GM12875 (cell line): ENCODE data around the gene EMILIN1.

Source experiments
- H3K4me3 ChIP-seq: one replicate; pipeline ENCODE4 v1.5.1; 2011; ENCODE audit warnings: low read depth, low read length, control low read depth
- TF ChIP-seq, protein P1 (sequence below): IDR thresholded peaks from 2 replicates; pipeline ENCODE4 v1.5.1; 2011; ENCODE audit warnings: low read depth, mild to moderate bottlenecking, control low read depth, inconsistent platforms, low read length, moderate library complexity, borderline replicate concordance; ENCODE audit not compliant: insufficient read depth

EMILIN1 gene

DNA sequence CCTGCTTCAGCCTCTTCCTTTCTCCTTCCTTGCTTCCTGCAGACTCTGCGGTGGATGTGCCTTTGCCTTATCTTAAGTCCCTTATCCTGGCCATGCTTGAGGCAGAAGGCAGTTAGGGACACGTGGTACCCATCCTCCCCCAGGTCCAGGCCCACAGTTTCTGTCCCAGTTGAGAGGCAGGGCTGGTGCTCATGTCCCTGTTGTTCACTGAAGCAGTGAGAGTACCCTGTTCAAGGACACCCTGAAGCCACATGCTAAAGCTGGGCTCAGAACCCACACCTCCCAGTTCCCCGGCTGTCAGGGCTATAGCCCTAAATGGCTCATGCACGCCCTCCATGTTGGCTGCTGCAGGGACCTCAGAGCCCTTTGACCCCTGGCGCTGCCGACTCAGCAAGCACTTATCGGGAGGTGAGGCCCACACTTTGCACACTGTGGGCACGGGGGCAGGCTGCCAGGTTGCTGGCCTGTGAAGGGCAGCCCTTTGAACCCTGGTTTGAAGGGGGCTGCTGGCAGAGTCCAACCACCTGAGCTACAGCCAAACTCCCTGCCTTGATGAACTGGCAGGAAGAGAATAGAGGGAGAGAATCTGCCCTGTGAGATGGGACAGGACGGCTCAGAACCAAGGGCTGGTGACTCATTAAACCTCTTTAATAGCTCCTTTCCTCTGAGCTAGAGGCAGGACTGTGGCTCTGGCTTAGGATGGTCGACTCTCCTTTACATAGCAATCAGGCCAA lies 14.4 kb downstream of the EMILIN1 start:
- H3K4me3 ChIP-seq, result no peak overlapping the region
- TF ChIP-seq, protein P1, sequence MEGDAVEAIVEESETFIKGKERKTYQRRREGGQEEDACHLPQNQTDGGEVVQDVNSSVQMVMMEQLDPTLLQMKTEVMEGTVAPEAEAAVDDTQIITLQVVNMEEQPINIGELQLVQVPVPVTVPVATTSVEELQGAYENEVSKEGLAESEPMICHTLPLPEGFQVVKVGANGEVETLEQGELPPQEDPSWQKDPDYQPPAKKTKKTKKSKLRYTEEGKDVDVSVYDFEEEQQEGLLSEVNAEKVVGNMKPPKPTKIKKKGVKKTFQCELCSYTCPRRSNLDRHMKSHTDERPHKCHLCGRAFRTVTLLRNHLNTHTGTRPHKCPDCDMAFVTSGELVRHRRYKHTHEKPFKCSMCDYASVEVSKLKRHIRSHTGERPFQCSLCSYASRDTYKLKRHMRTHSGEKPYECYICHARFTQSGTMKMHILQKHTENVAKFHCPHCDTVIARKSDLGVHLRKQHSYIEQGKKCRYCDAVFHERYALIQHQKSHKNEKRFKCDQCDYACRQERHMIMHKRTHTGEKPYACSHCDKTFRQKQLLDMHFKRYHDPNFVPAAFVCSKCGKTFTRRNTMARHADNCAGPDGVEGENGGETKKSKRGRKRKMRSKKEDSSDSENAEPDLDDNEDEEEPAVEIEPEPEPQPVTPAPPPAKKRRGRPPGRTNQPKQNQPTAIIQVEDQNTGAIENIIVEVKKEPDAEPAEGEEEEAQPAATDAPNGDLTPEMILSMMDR, result no peak

DNA sequence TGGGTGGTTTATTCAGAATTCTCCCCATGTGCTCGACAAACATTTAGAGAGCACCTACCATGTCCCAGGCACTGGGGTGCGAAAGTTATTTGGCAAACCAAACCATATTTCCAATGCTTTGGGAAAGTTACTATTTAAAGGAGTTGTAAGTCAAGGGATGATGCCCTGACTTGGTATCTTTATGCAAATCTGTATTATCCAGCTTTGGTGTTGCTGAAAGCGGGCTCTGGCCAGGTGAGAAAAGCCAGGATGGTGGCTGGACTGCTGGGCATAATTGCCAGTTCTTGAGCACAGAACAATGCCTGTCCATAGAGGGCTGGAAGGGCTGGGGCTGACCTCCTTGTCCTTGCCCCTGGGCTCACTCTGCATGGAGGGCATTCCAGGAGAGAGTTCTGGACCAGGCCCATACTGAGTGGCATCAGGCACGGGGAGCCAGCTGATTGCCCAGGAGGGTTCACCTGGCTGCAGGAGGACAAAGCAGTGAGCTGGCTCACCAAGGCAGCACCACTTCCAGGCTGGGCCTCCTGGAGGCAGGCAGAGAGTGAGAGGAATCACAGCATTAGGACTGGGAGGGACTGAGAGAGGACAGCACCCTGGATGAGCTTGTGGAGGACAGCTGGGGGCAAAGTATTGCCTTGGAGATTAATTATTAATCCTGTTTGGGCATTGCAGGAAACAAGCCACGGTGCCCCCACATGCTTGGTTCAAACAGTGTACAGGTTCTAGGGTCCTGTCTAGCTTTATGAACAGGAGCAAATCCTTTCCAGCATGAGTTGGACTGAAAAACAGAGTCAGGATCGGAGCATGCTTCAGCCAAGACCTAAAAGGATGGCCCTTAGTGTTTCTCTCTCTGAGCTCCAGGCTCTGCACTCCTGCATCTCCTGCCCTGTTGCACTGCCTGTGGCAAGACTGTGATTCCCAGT lies 15.3 kb downstream of the EMILIN1 start:
- H3K4me3 ChIP-seq, result no peak overlapping the region
- TF ChIP-seq, protein P1, result no peak

DNA sequence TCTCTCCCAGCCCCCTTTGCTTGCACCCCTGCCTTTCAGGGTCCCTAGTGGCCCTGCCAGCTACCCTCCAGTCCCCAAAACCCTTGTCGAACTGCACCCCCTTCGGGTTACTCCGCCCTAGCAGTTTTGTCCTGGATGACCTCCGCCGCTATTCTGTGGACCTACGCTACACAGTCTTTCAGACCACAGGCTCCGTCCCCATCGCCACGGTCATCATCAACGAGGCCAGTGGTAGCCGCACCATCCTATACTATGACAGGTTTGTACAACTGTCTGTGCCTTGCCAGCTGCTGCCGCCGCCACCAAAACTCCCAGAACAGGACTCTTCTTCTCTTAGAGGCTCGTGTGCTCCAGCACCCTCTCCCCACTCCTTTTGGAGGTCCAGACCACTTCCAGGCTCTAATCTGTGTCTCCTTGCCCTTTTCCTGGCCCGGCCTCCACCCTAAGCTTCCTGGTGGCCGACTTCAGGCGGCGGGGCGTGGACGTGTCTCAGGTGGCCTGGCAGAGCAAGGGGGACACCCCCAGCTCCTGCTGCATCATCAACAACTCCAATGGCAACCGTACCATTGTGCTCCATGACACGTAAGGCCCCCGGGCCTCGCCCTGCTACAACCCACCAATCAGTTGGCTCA lies 16.1 kb downstream of the EMILIN1 start:
- TF ChIP-seq, protein P1, result no peak
- no peak overlapping the region for H3K4me3 ChIP-seq

DNA sequence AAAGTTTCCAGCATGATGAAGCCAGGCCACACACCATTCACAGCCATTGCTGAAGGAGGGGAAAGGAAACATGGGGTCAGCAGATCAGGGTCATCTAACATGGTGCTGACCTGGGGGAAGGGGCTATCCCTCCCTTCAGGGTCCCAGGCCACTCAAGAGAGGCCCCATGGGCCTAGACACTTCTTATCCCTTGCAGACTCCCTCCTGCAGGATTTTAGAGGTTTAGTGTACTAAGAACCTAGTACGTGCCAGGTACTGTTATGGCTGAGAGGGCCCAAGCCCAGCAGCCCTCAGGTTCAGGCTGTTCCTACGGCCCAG lies 17.0 kb downstream of the EMILIN1 start:
- H3K4me3 ChIP-seq, result no peak overlapping the region
- TF ChIP-seq, protein P1, result no peak

DNA sequence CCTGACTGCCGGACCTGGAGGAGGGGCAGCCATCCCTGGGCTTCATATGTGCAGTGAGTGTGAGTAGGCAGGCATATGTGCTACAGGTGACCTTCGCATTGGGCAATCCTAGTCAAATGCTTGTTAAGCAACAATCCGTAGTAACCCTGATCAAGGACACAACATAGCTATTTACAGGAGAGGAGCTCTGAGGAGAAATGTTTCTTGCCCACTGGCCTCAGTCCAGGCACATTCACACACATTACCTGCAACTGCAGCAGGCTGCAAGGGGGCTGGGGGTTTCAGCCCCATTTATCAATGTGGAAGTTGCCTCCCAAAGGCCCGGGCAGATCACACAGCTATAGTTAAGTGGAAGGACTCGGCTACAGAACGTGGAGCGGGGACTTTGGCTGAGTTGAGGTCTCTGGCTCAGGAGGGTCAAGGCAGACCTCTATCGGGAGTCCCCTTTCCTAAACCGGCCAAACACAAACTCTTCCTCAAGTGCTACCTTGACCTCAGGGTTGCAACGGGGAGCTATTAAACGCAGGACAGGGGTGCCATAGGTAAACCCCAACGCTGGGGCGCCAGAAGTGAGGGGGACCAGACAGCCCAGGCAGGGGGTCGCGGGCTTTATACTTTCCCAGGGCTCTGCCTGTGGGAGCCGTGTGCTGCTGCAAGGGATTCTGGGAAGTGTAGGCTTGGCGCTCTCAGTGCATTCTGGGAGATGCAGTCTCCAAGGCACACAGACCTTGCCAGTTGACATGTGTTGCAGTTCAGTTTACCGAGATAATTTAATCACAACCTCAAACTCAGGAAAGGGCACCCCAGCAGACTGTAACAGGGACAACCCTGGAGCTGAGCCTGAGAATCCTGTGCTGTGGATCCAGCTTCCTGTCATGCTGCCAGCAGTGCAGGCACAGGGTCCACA lies 17.6 kb downstream of the EMILIN1 start:
- H3K4me3 ChIP-seq, result no peak overlapping the region
- TF ChIP-seq, protein P1, result no peak

DNA sequence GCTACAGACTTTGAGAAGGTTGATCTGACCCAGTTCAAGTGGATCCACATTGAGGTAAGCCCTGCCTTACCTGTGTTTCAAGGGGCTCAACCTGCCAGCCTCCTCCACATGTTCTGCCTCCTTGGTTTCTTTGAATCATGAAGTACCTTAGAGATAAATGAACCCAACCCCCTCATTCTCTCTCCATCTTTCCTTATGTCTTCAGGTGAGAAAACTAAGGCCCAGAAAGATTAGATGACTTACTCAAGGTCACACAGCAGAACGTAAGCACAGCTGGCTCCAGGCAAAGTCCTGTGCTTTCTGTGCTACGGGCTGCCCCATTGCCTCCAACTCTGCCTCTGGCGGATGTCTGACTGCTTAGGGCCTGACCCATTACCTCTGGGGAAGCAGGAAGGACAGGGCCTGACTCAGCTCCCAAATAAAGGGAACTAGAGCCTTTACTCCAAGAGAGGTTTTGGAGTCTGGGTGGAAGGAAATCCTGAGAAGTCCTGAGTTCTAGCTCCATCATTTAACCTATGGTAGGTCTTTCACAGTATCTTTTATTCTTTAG lies 18.4 kb downstream of the EMILIN1 start:
- TF ChIP-seq, protein P1, result no peak
- H3K4me3 ChIP-seq, result no peak overlapping the region
